HepG2 (cell line): ENCODE data around the gene PTPRH. TPM values are rescaled to one million over a fixed set of nuclear protein-coding genes. Genes with fewer than 3 reads are reported as not detected.

Source experiments
- ATAC-seq: fragments of 200-7000 bp; cut with Tn5 transposase; 3 replicates; pipeline ENCODE4 v1.9.1; 2020; ENCODE audit warnings: mild to moderate bottlenecking, moderate library complexity
- BruUV-seq: library from RNA; stranded (reverse); fragments of 400-500 nt; replicated peaks from 2 replicates; lab custom pipeline; 2021; lab: Mats Ljungman, UMichigan
- CTCF ChIA-PET: fragments of 300-600 bp; formaldehyde crosslinking; extraction: SDS; loops from one replicate; lab custom pipeline; 2021; ENCODE audit warnings: low total read pairs, inconsistent platforms, low intra/inter-chr PET ratio; lab: Yijun Ruan, JAX
- POLR2A ChIA-PET: fragments of 350-600 bp; sonication (Branson Sonifier 250); formaldehyde crosslinking; loops from one replicate; lab custom pipeline; 2020; ENCODE audit warnings: antibody characterized with exemption, inconsistent platforms; lab: Yijun Ruan, JAX
- DNase-seq: peaks from one replicate; pipeline ENCODE4 v3.0.0-alpha.2; 2015; ENCODE audit warnings: low spot score
- FAIRE-seq: peaks from 3 replicates; lab custom pipeline; 2011; peaks lifted over from hg19 to GRCh38; lab: Jason Lieb, UNC
- H2AFZ ChIP-seq: one replicate; pipeline ENCODE4 v1.6.1; 2011; ENCODE audit warnings: low read length, inconsistent platforms
- H3K27ac ChIP-seq: fragments of 300-600 bp; 3 replicates; pipeline ENCODE4 v1.8.0; 2011; ENCODE audit warnings: mixed run types, mild to moderate bottlenecking, mixed read lengths, low read length, inconsistent platforms; ENCODE audit not compliant: insufficient read depth; ENCODE audit errors: extremely low read length
- H3K27me3 ChIP-seq, 2 experiments: fragments of 200-600 bp in 1 of 2; 2 replicates in 1 of 2; 3 replicates in 1 of 2; pipeline versions ENCODE4 v1.6.0 to v1.8.0; 2011; ENCODE audit warnings: low read length in 2 of 2, mild to moderate bottlenecking in 2 of 2, moderate library complexity in 2 of 2, inconsistent platforms in 1 of 2; ENCODE audit not compliant: insufficient read depth in 2 of 2, control insufficient read depth in 1 of 2
- H3K36me3 ChIP-seq, 2 experiments: fragments of 200-600 bp in 1 of 2; replicated peaks in 1 of 2; 2 replicates in 1 of 2; 3 replicates in 1 of 2; pipeline versions ENCODE4 v1.5.1 to v1.8.0; 2011; ENCODE audit warnings: low read length in 2 of 2, inconsistent platforms in 1 of 2; ENCODE audit not compliant: insufficient read depth in 2 of 2, control insufficient read depth in 1 of 2
- H3K4me1 ChIP-seq: 2 replicates; pipeline ENCODE4 v1.5.1; 2012; ENCODE audit warnings: low read length, inconsistent platforms; ENCODE audit not compliant: insufficient read depth
- H3K4me2 ChIP-seq: 2 replicates; pipeline ENCODE4 v1.6.0; 2011; ENCODE audit warnings: low read depth, low read length, inconsistent platforms
- H3K4me3 ChIP-seq, 3 experiments: fragments of 200-600 bp in 1 of 3; sonication (generic), shearing (Covaris generic) in 1 of 3; replicated peaks in 1 of 3; 2 replicates each; pipeline ENCODE4 v1.5.1; 2011 to 2016; ENCODE audit warnings: low read length in 3 of 3, inconsistent platforms in 2 of 3, low read depth in 2 of 3, mild to moderate bottlenecking in 2 of 3, control low read depth in 1 of 3, mixed read lengths in 1 of 3; ENCODE audit not compliant: insufficient read depth in 1 of 3
- H3K79me2 ChIP-seq: one replicate; pipeline ENCODE4 v1.6.1; 2011; ENCODE audit warnings: low read length, inconsistent platforms; ENCODE audit not compliant: insufficient read depth
- H3K9ac ChIP-seq: 2 replicates; pipeline ENCODE4 v1.6.0; 2011; ENCODE audit warnings: mild to moderate bottlenecking, low read depth, low read length, inconsistent platforms; ENCODE audit not compliant: insufficient read depth
- H3K9me3 ChIP-seq: 2 replicates; pipeline ENCODE4 v1.5.1; 2012; ENCODE audit warnings: mild to moderate bottlenecking, low read length
- H4K20me1 ChIP-seq: 2 replicates; pipeline ENCODE4 v1.6.0; 2011; ENCODE audit warnings: inconsistent platforms, mild to moderate bottlenecking, low read length, moderate library complexity; ENCODE audit not compliant: insufficient read depth
- CTCF ChIP-seq: sonication (generic); formaldehyde crosslinking; IDR thresholded peaks from 2 replicates; pipeline ENCODE4 v1.5.0; 2020; ENCODE audit warnings: mild to moderate bottlenecking, missing genetic modification reagents, moderate library complexity
- RXRA ChIP-seq: sonication (generic); formaldehyde crosslinking; IDR thresholded peaks from 2 replicates; pipeline ENCODE4 v1.5.1; 2020; ENCODE audit warnings: missing genetic modification reagents
- ZMAT3 ChIP-seq: sonication (generic); formaldehyde crosslinking; conservative IDR thresholded peaks from 2 replicates; pipeline ENCODE4 v1.7.0; 2021; ENCODE audit warnings: missing genetic modification reagents
- ZNF275 ChIP-seq: sonication (generic); formaldehyde crosslinking; IDR thresholded peaks from 2 replicates; pipeline ENCODE4 v1.8.0; 2022; ENCODE audit warnings: missing genetic modification reagents, mild to moderate bottlenecking, inconsistent platforms, borderline replicate concordance
- ZNF574 ChIP-seq: sonication (generic); formaldehyde crosslinking; IDR thresholded peaks from 2 replicates; pipeline ENCODE4 v1.4.0; 2020; ENCODE audit warnings: missing genetic modification reagents
- ZNF777 ChIP-seq: sonication (generic); formaldehyde crosslinking; IDR thresholded peaks from 2 replicates; pipeline ENCODE4 v1.4.0; 2020; ENCODE audit warnings: missing genetic modification reagents
- WGBS: methylation state at CpG from one replicate; pipeline ENCODE4 v1.1.6; 2017; ENCODE audit warnings: low lambda C conversion rate; 5-methylcytosine and 5-hydroxymethylcytosine counted together
- in situ Hi-C: cut with HindIII; loops from 2 replicates; pipeline ENCODE4 v1.10.0; 2017; ENCODE audit warnings: low pct_unique_long_range_greater_than_20kb; ENCODE audit not compliant: extremely low pct_ligation_motif_present
- intact Hi-C: fragments of 100-400 bp; cut with micrococcal nuclease; formaldehyde crosslinking; loops from one replicate; pipeline ENCODE4 v1.10.0; 2022; ENCODE audit not compliant: unreplicated experiment
- polyA plus RNA-seq, 8 experiments: library from polyadenylated mRNA; depleted of rRNA in 3 of 8; stranded (reverse) in 7 of 8; unstranded in 1 of 8; fragments of >200 nt; fragmentation: Illumina TruSeq in 4 of 8; extraction: Trizol in 4 of 8; gene quantifications; 2 replicates each; pipeline versions ENCODE4 v1.2.1 to v1.2.3, GENCODE V29; 2011 to 2016; ENCODE audit warnings: low read depth in 4 of 8, missing spikeins in 1 of 8, mixed read lengths in 1 of 8; ENCODE audit not compliant: insufficient read depth in 1 of 8
- total RNA-seq, 5 experiments: library from RNA; depleted of rRNA; stranded (reverse); fragments of >200 nt; fragmentation: Illumina TruSeq; extraction: Trizol; gene quantifications; 2 replicates each; pipeline ENCODE4 v1.2.3, GENCODE V29; 2016; ENCODE audit warnings: low read depth in 1 of 5
- TF ChIP-seq, protein P1 (sequence below): sonication (generic); formaldehyde crosslinking; IDR thresholded peaks from 2 replicates; pipeline ENCODE4 v1.4.0; 2020; ENCODE audit warnings: missing genetic modification reagents, borderline replicate concordance
- TF ChIP-seq, protein P2 (sequence below), 2 experiments: sonication (generic) in 1 of 2; formaldehyde crosslinking in 1 of 2; IDR thresholded peaks; 2 replicates each; pipeline versions ENCODE4 v1.5.1 to v1.6.1; 2011 to 2020; ENCODE audit warnings: borderline replicate concordance in 1 of 2, low read depth in 1 of 2, low read length in 1 of 2, mild to moderate bottlenecking in 1 of 2, missing genetic modification reagents in 1 of 2, moderate library complexity in 1 of 2

Gene PTPRH
- total and polyA plus RNA-seq, 2 of the 13 experiments (the other 11 are each of a cell fraction or from before 2014, with no cell fraction given), result 14.7 to 125 TPM

GRCh38 chr19:55173714-55174409 is 35.4 kb downstream of the PTPRH start:
- Histone ChIP-seq H3K27me3 (peaks cover 3 to 48% of the 10 kb centered on the region in 2 experiments), H4K20me1 (no peaks in the 10 kb centered on the region), H3K4me2 (peak overlapping the region; percentile 94), H3K36me3 (no peaks in the 10 kb centered on the region), H2AFZ (no peak overlapping the region), H3K9ac (peak overlapping the region; percentile 10; the same call in 1 of the 2 replicates), H3K4me3 (peak overlapping the region; percentile 51 to 77 (median 64)), H3K4me1 (peaks cover 26% of the 10 kb centered on the region), H3K9me3 (no peaks in the 10 kb centered on the region), H3K27ac (no peak overlapping the region), H3K79me2 (no peaks in the 10 kb centered on the region)
- intact Hi-C loops (no loop called here), in situ Hi-C loops (no loop called here)
- ChIA-PET CTCF (no interaction called here), POLR2A (interaction anchor here (0.9 to 1.7 kb wide), 3 partner anchors 33 to 234 kb away, joined by 3 to 7 read pairs (median 3); partner anchors contain the start of genes PTPRH and UBE2S)
- no TSS peak for BruUV-seq
- peak; percentile 39 for DNase-seq
- ATAC-seq, result peak; percentile 49
- WGBS, result 0% methylated on average over 11 of the region's 37 CpGs
- FAIRE-seq, result no peak
- TF ChIP-seq, protein P1, sequence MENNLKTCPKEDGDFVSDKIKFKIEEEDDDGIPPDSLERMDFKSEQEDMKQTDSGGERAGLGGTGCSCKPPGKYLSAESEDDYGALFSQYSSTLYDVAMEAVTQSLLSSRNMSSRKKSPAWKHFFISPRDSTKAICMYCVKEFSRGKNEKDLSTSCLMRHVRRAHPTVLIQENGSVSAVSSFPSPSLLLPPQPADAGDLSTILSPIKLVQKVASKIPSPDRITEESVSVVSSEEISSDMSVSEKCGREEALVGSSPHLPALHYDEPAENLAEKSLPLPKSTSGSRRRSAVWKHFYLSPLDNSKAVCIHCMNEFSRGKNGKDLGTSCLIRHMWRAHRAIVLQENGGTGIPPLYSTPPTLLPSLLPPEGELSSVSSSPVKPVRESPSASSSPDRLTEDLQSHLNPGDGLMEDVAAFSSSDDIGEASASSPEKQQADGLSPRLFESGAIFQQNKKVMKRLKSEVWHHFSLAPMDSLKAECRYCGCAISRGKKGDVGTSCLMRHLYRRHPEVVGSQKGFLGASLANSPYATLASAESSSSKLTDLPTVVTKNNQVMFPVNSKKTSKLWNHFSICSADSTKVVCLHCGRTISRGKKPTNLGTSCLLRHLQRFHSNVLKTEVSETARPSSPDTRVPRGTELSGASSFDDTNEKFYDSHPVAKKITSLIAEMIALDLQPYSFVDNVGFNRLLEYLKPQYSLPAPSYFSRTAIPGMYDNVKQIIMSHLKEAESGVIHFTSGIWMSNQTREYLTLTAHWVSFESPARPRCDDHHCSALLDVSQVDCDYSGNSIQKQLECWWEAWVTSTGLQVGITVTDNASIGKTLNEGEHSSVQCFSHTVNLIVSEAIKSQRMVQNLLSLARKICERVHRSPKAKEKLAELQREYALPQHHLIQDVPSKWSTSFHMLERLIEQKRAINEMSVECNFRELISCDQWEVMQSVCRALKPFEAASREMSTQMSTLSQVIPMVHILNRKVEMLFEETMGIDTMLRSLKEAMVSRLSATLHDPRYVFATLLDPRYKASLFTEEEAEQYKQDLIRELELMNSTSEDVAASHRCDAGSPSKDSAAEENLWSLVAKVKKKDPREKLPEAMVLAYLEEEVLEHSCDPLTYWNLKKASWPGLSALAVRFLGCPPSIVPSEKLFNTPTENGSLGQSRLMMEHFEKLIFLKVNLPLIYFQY, result peak; percentile 9; the same call in 1 of the 2 replicates
- TF ChIP-seq CTCF (CRISPR knock-in tag) (0 out of 2 replicates have a peak, but pooled peaks have one; percentile 14), ZNF574 (CRISPR knock-in tag) (0 out of 2 replicates have a peak, but pooled peaks have one; percentile 26), ZNF777 (peak; percentile 48; the same call in 1 of the 2 replicates), ZMAT3 (CRISPR knock-in tag) (0 out of 2 replicates have a peak, but pooled peaks have one; percentile 23), ZNF275 (0 out of 2 replicates have a peak, but pooled peaks have one; percentile 46), RXRA (CRISPR knock-in tag) (peak; percentile 19; the same call in 1 of the 2 replicates)
- TF ChIP-seq, protein P2, sequence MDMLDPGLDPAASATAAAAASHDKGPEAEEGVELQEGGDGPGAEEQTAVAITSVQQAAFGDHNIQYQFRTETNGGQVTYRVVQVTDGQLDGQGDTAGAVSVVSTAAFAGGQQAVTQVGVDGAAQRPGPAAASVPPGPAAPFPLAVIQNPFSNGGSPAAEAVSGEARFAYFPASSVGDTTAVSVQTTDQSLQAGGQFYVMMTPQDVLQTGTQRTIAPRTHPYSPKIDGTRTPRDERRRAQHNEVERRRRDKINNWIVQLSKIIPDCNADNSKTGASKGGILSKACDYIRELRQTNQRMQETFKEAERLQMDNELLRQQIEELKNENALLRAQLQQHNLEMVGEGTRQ (IDR thresholded peaks at IDR 0.05; ENCODE audit: low read depth, low read length), result no peak
- TF ChIP-seq, protein P2 (CRISPR knock-in tag; IDR thresholded peaks at IDR 0.05; ENCODE audit: borderline replicate concordance), result no peak
